Stimulated activated CD4-positive, alpha-beta T cell treated with anti-CD3 and anti-CD28 coated beads, Interleukin-1b, Interleukin-23, amount 100 ng/mL, for 24 hours (primary cell): Measurements from ENCODE around the gene POLR2L.

Experiments used
- DNase-seq, 4 experiments: peaks; one replicate each; pipeline ENCODE4 v3.0.0-alpha.2; 2020; ENCODE audit warnings: low read depth in 4 of 4, low spot score in 1 of 4

The POLR2L gene

DNA sequence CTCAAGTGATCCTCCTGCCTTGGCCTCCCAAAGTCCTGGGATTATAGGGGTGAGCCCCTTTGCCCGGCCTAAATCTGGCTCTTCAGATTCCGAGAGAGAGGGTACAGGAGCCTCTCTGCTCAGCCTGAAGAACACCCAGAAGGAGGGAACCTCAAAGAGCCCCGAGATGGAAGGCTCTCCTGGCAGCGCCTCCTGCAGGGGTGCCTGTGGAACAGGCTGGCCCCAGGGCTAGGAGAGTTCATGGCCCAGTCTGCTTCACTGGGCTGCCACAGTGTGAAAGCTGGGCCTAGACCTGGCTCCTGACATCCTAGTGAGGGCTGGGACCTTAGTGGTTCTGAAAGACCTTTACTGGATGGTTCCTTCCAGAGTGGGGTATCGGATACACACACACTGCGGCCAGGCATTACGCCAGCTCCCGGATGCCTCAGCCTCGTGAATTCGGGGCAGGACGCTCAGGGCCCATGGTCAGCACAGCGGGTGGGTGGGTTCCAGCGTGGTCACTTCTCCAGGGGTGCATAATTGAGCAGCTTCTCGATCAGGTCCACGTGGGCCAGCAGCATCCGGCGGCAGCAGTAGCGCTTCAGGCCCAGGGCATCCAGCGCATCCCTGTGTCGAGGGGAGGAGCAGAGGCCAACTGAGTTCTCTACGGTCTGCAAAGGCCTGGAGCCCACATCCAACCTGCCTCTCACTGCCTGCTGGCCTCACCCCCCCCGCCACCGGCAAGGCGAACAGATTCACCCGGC, 2.3 kb downstream of the POLR2L start:
- no peak for DNase-seq

DNA sequence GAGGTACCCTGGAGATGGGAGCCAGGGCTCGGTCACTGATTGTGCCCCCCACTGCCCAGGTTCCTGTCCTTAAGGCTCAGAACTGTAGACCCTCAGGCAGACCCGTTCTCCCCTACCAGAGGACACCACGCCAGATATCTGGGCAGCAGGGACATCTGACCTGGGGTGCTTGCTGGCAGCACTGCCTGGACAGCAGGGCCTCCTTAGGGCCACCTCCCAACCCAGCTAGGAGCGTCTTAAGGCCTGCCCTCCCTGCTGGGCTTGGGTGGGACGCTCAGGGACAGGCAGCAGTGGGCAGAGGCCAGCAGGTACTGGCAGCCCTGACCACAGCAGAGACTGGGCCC, 3.1 kb downstream of the POLR2L start:
- DNase-seq = no peak

DNA sequence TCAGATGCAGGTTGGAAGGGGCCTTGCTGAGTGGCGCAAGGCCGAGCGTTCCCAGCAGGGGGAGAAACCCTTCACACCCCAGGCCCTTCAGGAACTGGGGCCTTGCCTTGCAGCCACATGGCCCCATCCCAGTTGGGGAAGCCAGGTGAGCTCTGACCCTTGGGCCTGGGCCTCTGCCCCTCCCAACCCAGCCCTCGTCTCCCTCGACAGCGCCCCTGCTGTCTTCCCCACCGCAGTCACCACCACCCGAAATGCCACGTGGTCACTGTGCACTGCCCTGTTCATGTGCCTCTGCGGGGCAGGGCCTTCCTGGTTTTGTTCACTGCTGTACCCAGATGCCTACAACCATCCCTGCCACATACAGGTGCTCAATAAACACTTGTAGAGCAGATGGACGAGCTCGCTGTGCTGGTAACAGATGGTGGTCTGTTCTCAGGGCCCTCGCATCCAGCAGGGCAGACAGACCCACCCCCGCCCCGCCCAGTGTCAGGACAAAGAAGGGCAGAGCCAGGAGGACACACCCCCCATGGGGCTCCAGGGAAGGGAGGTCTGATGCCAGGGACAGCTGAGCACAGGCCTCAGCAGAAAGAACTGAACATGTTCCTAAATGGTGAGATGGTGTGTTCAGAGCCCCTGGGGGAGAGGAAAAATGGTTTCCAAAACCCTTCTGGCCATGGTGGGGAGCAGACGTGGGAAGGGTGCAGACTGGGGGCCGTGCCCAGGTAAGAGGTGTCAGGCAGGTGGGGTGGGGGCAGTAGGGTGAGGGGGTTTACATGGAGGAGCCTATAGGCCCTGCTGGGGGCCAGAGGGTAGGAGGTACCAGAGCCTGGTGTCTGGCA, 3.7 kb downstream of the POLR2L start:
- no peak for DNase-seq

DNA sequence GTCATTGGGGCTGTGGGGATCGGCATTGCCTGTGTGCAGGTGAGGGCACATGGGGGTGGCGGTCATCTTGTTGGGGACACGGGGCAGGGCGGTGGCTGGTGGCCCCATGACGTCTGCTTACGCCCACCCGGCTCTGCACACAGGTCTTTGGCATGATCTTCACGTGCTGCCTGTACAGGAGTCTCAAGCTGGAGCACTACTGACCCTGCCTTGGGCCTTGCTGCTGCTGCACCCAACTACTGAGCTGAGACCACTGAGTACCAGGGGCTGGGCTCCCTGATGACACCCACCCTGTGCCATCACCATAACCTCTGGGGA, 4.4 kb downstream of the POLR2L start:
- DNase-seq = no peak

DNA sequence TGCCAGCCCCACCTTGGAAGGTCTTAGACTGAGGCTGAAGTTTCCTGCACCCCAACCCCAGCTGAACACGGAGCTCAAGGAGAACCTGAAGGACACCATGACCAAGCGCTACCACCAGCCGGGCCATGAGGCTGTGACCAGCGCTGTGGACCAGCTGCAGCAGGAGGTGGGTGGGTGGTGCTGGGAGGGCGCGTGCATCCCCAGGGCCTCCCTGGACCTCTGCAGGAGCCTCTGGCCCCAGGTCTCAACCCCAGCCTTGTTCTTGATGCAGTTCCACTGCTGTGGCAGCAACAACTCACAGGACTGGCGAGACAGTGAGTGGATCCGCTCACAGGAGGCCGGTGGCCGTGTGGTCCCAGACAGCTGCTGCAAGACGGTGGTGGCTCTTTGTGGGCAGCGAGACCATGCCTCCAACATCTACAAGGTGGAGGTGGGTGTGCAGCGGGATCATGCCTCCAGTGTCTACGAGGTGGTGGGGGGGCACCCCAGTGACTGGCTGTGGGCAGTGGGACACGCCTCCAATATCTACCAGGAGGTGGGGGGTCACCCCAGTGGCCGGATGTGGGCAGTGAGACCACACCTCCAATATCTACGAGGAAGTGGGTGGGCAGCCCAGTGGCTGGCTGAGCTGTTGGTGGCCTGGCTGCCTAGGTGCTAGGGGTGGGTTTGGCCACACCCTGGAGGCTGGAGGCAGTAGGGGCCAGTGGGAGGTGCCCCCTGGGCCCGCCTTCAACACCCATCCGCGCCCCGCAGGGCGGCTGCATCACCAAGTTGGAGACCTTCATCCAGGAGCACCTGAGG, 4.9 kb downstream of the POLR2L start:
- DNase-seq = no peak

DNA sequence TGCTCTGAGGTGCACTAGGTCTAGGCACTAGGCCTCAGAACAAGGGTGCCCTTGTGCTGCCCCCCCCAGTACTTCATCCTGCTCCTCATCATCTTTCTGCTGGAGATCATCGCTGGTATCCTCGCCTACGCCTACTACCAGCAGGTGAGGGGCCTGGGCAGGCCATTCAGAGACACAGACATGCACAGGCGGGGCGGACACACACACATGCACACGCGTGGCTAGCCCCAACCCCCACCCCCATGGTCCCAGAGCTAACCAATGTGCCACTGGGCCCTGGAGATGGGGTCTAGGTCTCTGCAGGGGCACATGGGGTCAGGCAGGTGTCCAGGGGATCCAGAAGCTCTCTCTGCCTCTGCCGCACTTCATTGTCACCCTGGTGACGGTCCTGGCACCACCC, 5.6 kb downstream of the POLR2L start:
- DNase-seq = no peak

DNA sequence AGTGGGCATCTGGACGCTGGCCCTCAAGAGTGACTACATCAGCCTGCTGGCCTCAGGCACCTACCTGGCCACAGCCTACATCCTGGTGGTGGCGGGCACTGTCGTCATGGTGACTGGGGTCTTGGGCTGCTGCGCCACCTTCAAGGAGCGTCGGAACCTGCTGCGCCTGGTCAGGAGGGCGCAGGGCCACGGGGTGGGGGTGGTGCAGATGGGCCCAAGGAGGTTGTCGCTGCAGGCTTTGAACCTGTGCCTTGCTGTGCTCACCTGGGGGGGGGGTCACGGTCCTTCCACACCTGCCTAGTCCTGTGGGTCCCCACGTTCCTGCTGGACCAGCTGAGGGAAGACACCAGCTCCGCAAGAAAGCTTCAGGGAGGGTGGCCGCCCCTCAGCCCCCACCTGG, 6.1 kb downstream of the POLR2L start:
- DNase-seq = no peak

DNA sequence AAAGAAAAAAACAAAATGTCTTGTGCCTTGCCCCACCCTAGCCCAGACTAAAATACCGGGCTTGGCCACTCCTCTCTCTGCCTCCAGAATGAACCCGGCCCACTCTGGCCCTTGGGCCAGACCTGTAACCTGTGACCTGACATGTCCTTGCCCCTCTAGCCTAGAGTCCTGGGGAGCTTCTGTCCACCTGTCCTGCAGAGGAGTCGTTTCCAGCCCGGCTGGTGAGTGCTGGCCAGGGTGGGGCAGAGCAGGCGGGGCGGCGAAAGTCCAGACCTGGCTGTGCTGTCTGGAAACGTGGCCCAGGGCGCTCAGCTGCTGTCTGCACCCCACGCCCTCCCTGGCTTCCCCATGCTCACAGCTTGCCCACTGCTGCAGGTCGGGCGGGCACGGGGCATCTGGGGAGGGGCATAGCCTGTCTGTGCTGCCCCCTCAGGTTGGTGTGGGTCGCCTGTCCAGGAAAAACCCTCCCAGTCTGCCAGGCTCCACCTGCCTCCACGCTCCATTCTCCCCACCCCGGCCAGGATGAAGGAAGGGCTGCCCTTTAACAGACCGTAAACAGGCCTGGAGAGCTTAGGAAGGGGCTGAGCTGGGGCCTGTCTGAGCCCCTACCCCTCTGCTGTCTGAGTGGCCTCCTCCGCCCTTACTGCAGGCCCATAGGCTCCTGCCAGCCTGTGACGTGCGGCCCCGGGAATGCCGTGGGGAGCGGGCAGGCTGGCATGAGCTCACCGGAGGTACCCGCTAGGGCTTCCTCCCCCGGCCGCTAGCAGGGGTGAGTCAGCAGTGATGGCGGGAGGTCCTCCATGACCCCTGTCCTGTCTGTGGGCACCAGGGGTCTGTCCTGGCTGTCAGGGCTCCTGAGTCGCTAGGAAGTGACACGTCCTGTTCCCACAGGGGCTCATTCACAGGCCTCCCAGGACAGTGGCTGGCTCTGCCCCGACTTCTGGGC, 7.7 kb downstream of the POLR2L start:
- no peak for DNase-seq

DNA sequence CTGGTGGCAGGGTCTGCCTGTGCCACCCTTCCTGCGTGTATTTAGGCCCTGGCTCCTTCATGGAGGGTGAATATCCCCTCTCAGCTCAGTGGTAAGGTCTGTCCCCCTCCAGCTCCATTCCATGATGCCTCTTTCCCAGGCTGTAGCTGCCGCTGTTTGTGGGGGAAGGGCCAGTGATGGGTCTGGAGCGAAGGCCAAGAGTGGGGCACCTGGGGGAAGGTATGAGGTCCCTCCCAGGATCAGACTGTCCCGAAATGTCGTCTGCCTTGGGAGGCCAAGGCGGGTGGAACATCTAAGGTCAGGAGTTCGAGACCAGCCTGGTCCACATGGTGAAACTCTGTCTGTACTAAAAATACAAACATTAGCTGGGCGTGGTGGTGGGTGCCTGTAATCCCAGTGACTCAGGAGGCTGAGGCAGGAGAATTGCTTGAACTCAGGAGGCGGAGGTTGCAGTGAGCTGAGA, 8.4 kb downstream of the POLR2L start:
- no peak for DNase-seq

DNA sequence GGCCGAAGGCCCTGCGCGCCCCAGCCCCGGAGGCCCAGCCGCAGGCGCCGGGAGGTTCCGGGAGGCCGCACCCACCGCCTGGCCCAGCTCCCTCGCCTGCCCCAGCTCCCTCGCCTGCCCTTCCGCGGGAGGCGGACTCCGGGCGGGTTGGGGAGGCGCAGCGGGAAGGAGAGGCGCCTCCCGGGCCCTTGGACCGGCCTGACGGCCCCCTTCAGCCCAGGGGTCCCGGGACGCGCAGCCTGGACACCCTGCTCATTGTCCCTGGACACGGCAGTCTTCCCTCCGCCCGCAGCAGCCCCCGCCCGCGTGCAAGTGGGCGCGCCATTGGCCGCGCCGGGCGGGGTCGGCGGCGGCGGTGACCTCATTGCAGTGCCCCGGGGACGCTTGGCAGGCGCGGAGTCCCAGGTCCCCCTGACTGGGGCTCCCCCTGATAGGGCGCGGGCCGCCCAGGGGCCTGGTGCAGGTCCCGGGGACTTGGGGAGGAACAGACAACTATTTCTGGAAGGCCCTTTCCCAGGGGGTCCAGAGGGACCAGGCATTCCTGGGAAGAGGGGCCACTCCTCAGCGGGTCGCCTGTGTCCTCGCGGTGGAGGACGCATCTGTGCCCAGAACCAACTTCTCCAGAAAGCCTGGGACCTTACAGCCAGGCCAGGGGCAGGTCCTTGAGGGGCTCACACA, 9.1 kb downstream of the POLR2L start:
- DNase-seq = no peak

DNA sequence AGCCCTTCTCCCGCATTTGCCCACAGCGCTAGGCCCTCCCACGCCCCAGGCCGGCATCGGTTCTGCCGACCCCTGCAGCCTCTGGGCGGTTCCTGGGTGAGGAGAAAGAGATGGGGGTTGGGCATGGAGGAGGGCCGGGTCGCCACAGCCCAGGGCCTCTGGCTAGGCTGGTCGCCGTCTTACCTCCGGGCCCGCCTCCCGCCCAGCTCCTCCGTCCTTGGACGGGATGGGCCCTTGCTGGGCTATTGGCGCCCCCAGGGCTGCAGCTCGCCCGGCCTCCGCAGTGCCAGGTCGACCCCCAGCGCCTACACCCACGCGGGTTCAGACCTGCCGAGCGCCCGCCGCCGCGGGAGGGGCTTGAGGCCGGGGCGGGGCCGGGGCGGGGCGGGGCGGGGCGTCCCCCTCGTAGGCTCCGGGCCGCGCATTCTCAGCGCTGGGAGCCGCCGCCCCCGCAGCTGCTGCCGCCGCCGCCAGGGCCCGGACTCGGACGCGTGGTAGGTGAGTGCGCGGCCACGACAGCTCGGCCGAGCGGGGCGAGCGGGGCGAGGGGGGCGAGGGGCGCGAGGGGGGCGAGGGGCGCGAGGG, 9.7 kb downstream of the POLR2L start, which contains the start of gene CD151:
TSS of gene CD151 (plus strand) at position 424 of the 585 bp plus-strand sequence. CDS start 3,118 bp downstream, outside the sequence.
- peak in 1 of 4 experiments; percentile 36 for DNase-seq

DNA sequence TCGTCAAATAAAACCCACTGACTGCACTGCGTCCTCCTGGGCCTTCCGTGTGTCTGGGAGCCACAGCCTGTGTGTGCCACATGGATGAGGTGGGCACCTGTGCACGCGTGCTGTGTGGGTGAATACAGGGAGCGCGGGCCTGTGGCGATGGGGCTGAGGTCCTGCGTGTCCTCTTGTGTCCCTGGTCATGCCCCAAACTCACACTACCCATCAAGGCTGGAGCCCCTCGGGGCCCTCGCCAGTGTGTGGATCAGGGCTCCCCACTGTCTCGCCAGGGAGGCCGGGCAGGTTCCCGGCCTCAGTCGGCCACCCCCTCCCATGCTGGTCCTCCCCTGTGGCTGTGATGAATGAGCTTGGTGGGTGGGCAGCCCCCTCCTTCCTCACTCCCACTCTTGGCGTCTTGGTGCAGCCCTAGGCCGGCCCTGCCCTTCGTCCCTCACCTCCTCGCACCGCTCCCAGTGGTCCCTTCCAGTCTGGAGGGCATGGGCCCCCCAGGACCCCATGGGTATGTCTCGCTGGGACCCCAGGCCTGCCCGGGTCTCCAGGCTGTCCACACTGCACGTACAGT, 10.3 kb downstream of the POLR2L start:
- no peak for DNase-seq

DNA sequence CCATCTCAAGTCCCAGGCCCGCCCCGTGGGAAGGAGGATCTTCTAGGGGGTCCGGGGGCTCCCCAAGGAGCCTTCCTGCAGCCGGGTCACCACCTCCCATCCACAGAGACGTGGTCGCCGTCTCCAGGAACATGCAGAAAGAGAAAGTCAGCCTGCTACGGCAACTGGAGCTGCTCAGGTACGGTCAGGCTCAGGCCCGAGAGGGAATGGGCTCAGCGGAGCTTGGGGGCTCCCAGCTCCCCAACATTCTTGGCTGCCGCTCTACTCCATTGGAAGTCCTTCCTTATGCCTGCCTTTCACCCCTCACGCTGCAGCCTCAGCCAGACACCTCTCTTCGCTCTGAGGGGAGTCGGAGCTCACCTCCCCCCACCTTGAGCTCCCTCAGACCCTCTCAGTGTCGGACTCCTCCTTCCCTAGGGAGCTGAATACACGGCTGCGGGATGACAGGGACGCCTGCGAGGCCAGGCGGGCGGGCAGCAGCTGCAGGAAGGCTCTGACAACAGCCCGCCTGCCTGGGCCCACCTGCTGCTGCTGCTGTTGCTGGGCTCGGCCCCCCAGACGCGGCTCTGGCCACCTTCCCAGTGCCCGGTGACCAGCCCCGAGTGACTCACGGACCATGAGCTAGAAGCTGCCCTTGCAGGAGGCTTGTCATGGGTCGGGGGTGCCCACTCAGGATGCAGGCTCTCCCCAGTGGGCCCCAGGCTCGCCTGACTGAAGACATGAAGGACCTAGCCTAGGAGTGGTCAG, 11.0 kb downstream of the POLR2L start:
- DNase-seq = no peak

DNA sequence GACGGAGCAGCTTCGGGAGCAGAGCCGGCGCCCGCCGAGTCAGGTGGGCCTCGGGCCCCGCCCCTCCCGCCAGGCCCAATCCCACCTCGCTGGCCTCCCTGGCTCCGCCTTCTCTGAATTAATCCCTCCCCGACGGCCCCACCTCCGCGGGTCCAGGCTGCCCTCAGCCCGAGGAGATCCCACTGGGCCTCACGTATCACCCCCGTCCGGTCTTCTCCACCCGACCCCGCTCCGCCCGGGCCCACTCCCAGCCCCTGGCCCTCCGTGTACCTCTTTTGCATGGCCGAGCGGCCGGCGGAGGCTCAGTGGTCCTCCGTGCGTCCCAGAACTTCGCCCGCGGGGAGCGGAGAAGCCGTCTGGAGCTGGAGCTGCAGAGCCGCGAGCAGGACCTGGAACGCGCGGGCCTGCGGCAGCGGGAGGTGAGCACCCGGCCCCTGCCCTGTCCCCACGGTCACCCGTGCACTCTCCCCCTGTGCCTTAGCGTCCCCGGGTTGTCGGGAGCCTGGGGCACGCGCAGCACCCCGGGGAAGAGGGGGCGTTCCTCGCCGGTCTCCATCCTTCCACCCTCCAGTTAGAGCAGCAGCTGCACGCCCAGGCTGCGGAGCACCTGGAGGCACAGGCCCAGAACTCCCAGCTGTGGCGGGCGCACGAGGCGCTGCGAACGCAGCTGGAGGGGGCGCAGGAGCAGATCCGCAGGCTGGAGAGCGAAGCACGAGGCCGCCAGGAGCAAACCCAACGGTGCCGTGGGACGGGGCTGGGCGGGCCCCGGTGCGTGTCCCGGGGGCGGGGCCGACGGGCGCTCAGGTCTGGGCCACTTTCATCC, 11.8 kb downstream of the POLR2L start:
- DNase-seq = peak in 1 of 4 experiments; percentile 55

DNA sequence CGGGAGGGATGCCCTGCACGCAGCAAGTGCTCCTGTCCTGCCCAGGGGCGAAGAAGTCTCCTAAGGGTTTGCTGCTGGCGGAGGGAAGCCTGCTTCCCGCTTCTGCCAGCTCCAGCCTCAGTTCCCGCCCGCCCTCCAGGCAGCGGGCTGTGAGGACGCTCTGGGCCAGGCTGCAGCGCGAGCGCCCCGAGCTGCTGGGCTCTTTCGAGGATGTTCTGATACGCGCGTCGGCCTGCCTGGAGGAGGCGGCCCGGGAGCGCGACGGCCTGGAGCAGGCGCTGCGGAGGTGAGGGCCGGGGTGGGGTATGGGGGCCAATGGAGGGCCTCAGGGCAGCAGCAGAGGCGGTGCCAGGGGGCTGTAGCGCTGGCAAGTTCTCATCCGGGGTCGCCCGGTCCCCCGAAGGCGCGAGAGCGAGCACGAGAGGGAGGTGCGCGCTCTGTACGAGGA, 12.5 kb downstream of the POLR2L start:
- DNase-seq = no peak

DNA sequence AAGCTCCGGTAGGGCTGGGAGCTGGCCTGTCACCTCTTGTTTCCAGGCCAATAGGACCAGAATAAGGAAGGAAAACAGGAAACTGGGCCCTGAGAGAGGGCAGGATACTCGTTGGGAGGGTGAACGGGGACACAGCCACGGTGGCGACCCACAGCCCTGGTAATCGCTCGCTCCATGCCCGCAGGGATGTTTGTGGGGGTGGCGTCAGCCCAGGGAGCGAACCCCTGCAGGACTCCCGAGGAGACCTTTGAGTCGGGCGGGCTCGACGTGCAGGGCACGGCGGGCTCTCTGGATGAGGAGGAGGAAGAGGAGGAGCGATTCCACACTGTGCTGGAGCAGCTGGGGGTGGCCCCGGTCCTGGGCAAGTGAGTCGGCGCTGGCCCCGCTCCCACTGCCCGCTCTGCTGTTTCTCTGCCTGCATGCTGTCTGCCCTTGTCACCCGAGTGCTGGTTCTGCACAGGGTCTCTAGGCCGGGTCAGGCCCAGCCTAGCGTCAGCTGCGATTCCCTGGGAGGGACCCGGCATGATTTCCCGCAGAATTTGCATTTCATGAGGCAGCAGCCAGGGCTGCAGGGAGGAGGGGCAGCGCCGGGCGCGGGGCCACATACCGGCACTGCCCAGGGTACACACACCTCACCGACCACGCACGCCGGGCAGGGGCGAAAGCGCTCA, 13.0 kb downstream of the POLR2L start:
- no peak for DNase-seq

DNA sequence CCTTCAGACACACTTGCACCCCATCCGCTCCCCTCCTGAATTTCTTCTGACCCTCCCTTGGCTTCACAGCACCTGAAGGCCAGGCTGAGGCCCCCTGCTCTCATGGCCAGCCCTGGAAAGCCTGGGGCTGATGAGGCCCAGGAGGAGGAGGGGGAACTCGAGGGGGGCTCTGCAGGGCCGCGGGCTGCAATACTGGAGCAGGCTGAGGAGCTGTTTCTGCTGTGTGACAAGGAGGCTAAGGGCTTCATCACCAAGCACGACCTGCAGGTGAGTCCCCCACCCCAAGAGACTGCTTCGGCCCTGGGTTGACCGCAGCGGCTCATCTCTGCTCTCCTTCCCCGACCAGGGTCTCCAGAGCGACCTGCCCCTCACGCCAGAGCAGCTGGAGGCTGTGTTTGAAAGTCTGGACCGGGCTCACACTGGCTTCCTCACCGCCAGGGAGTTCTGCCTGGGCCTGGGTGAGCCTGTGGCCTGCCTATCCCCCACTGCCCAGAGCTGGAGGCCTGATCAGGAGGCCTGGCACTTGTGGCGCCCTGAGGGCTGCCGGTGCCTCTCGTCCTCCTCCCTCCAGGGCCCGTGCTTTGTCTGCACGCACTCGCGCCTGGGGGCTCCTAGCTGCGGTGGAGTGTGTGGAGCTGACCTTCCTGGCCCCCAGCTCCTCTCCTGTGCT, 13.7 kb downstream of the POLR2L start:
- DNase-seq = no peak
